Measurements from ENCODE around the gene GSAP.

The GSAP gene

GRCh38 chr7:77309714-77310220 lies 106.4 kb downstream of the GSAP start:
- H3K4me2 ChIP-seq (ENCODE audit: low read length), result no peak overlapping the region
- no peaks in the 10 kb centered on the region for H3K27me3 ChIP-seq (ENCODE audit: insufficient read depth, low read length)
- no peaks in the 10 kb centered on the region for H4K20me1 ChIP-seq (ENCODE audit: insufficient read depth, low read length)

GRCh38 chr7:77308792-77309191 lies 107.4 kb downstream of the GSAP start:
- Histone ChIP-seq H3K4me1 (ENCODE audit: insufficient read depth, low read length, severe bottlenecking) (peaks cover 38% of the 10 kb centered on the region), H3K4me2 (ENCODE audit: low read length) (peak overlapping the region; percentile 1; the same call in 1 of the 2 replicates)

More at GRCh38 chr7:77309714-77310220, 106.4 kb downstream of the GSAP start:
- Histone ChIP-seq H3K9ac (ENCODE audit: low read length) (no peak overlapping the region; the same call in 1 of the 2 replicates), H2AFZ (ENCODE audit: low read length) (no peak overlapping the region), H3K9me3 (ENCODE audit: low read length) (no peaks in the 10 kb centered on the region), H3K4me3 (ENCODE audit: low read depth, low read length, poor library complexity, severe bottlenecking) (no peak overlapping the region), H3K4me1 (ENCODE audit: insufficient read depth, low read length, severe bottlenecking) (peaks cover 38% of the 10 kb centered on the region), H3F3A (ENCODE audit: insufficient read depth, low read length) (no peaks in the 10 kb centered on the region), H3K9me2 (ENCODE audit: low read depth, low read length) (no peaks in the 10 kb centered on the region), H3K36me3 (ENCODE audit: insufficient read depth, low read length) (no peaks in the 10 kb centered on the region), H3K79me2 (ENCODE audit: insufficient read depth, low read length) (no peaks in the 10 kb centered on the region), H3K27ac (ENCODE audit: low read depth, low read length, poor library complexity, severe bottlenecking) (peak overlapping the region; percentile 84)
- TF ChIP-seq EZH2 (IDR thresholded peaks at IDR 0.05; ENCODE audit: borderline replicate concordance, low read length) (no peak), CTCF (IDR thresholded peaks at IDR 0.05; ENCODE audit: low read length) (no peak)

GRCh38 chr7:77306231-77307067 lies 109.7 kb downstream of the GSAP start:
- TF ChIP-seq EZH2 (IDR thresholded peaks at IDR 0.05; ENCODE audit: borderline replicate concordance, low read length) (no peak), CTCF (IDR thresholded peaks at IDR 0.05; ENCODE audit: low read length) (no peak)
- Histone ChIP-seq H3K27ac (ENCODE audit: low read depth, low read length, poor library complexity, severe bottlenecking) (no peak overlapping the region), H3K4me3 (ENCODE audit: low read depth, low read length, poor library complexity, severe bottlenecking) (no peak overlapping the region), H3K36me3 (ENCODE audit: insufficient read depth, low read length) (no peaks in the 10 kb centered on the region), H2AFZ (ENCODE audit: low read length) (no peak overlapping the region), H3K9me3 (ENCODE audit: low read length) (no peaks in the 10 kb centered on the region), H4K20me1 (ENCODE audit: insufficient read depth, low read length) (no peaks in the 10 kb centered on the region), H3F3A (ENCODE audit: insufficient read depth, low read length) (no peaks in the 10 kb centered on the region), H3K79me2 (ENCODE audit: insufficient read depth, low read length) (no peaks in the 10 kb centered on the region), H3K4me1 (ENCODE audit: insufficient read depth, low read length, severe bottlenecking) (peaks cover 38% of the 10 kb centered on the region), H3K27me3 (ENCODE audit: insufficient read depth, low read length) (no peaks in the 10 kb centered on the region), H3K9ac (ENCODE audit: low read length) (no peak overlapping the region; the same call in 1 of the 2 replicates), H3K4me2 (ENCODE audit: low read length) (no peak overlapping the region), H3K9me2 (ENCODE audit: low read depth, low read length) (no peaks in the 10 kb centered on the region)

More at GRCh38 chr7:77308792-77309191, 107.4 kb downstream of the GSAP start:
- H3K27ac ChIP-seq (ENCODE audit: low read depth, low read length, poor library complexity, severe bottlenecking), result peak overlapping the region; percentile 84
- H4K20me1 ChIP-seq (ENCODE audit: insufficient read depth, low read length), result no peaks in the 10 kb centered on the region
- no peaks in the 10 kb centered on the region for H3F3A ChIP-seq (ENCODE audit: insufficient read depth, low read length)
- H3K9me3 ChIP-seq (ENCODE audit: low read length), result no peaks in the 10 kb centered on the region
- H3K9ac ChIP-seq (ENCODE audit: low read length), result peak overlapping the region; percentile 16; the same call in 1 of the 2 replicates
- no peaks in the 10 kb centered on the region for H3K36me3 ChIP-seq (ENCODE audit: insufficient read depth, low read length)
- no peak overlapping the region for H3K4me3 ChIP-seq (ENCODE audit: low read depth, low read length, poor library complexity, severe bottlenecking)
- no peaks in the 10 kb centered on the region for H3K9me2 ChIP-seq (ENCODE audit: low read depth, low read length)
- H3K79me2 ChIP-seq (ENCODE audit: insufficient read depth, low read length), result no peaks in the 10 kb centered on the region
- TF ChIP-seq CTCF (IDR thresholded peaks at IDR 0.05; ENCODE audit: low read length), result no peak
- no peak for TF ChIP-seq EZH2 (IDR thresholded peaks at IDR 0.05; ENCODE audit: borderline replicate concordance, low read length)
- peak overlapping the region; percentile 2; the same call in 1 of the 2 replicates for H2AFZ ChIP-seq (ENCODE audit: low read length)
- H3K27me3 ChIP-seq (ENCODE audit: insufficient read depth, low read length), result no peaks in the 10 kb centered on the region

Data from OCI-LY1 (cell line).